CD4-positive, alpha-beta T cell treated with Interleukin-2 at 100 ng/mL for 4 hours (primary cell): ENCODE measurements around the gene NR1H2.
"Not testable (repeated sequence)": the region's sequence is repeated elsewhere in the genome, so short reads cannot be mapped to it uniquely, and the experiment has no call there.

Experiments
- DNase-seq: peaks from one replicate; pipeline ENCODE4 v3.0.0-alpha.2; 2020; ENCODE audit warnings: low spot score

Gene NR1H2

DNA sequence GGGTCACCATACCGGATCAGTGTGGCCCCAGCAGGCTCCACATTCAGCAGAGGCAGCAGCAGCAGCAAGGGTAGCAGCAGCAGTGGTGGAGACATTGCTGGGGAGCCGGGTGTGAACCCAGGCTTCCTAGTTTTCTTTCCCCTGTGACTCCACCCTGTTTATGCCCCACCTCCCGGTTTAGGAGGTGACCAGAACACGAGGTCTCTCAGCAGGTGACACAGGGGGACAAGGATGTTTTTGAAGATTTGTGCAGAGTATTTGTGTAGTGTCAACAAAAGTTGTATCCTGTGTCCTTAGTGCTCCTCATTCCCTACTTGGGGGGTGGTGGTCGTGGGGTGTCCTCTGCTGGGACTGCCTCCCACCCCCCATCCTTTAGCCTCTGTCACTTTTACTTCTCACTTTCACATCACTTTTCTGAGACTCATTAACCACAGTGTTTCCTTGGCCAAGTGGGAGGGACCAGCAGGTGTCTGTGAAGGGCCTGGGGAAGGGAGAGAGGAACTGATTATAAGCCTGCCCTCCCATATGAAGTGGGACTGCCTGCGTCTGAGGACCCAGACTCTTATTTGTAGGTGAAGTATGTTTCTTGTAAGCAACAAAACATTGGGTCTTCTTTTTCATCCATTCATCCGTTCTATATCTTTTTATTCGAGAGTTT lies 31.5 kb upstream of the NR1H2 start:
- no peak for DNase-seq

DNA sequence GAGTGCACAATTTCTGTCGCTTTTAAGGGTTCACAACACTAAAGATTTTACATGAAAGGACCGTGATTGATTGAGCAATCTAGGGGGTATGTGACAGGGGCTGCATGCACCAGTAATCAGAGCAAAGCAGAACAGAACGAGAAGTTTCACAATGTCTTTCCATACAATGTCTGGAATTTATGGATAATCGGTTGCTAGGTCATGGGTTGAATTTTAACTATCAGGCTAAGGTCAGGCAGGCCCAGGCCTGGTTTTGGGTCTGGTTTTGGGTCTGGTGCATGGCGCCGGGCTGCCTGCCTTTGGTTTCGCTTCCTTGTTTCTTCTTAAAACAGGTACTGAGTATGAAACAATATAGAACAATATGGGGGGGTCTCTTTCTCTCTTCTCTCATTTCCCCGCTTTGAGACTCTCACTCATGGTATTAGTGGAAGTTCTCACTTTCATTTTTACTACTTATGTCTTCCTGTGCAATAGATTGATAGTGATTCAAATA lies 29.1 kb upstream of the NR1H2 start:
- not testable (repeated sequence) for DNase-seq

DNA sequence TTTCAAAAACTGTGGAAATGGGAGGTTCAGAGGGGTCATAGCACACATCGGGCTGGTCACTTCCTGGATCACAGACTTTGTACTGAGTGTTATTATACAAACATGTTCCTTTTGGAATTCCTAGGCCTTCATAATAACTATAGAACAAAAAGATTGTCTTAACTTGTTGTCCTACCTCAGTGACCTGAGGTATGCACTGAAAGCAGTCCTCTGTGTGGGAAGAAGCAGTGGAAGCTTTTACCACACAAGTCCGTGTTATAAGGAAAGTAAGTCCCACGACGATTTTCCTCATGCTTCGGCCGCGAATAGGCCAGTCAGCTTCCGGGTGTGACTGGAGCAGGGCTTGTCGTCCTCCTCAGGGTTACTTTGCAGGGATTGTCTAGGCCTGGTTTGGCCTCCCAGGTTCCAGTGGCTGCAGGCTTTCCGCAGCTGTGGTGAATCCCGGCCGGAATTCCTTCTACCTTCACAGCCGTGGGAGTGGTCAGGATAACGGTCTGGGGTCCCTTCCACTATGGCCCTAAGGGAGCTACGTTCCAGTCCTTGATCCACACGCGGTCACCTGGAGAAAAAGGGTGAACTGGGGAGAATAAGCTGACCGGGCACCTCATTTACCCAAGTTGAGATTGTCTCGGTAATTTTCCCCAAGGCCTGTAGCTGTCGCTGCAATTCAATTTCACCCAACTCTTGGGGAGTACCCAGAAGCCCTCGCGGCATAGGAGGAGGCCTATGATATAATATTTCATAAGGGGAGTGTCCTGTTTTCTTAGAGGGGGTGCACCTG lies 26.8 kb upstream of the NR1H2 start:
- no peak for DNase-seq

- no peak for DNase-seq
These were observed 24.0 kb upstream of the NR1H2 start for GRCh38 chr19:50352242-50352641.

DNA sequence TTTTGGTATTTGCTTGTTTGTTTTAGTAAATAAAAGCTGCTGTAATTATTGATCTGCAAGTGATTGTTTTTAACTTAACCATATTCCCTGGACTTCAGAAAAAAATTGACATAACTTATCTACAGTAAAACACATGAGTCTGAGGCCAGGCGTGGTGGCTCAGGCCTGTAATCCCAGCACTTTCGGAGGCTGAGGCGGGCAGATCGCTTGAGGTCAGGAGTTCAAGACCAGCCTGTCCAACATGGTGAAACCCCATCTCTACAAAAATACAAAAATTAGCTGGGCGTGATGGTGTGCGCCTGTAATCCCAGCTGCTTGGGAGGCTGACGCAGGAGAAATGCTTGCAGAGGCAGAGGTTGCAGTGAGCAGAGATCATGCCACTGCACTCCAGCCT lies 22.8 kb upstream of the NR1H2 start:
- DNase-seq = not testable (repeated sequence)

DNA sequence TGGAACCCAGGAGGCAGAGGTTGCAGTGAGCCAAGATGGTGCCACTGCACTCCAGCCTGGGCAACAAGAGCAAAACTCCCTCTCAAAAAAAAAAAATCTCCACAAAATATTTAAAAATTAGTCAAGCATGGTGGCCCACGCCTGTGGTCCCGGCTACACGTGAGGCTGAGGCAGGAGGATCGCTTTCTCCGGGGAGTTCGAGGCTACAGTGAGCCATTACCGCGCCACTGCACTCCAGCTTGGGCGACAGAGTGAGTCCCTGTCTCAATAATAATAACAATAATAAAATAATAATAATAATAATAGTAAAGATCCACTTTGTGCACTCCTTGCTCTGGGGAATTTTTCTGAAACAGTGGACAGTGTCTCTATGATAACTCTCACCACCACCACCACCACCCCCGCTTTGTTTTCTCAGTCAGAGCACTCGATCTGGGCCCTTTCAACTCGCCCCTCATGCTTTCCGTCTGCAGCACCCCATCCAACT lies 19.5 kb upstream of the NR1H2 start:
- DNase-seq = no peak

DNA sequence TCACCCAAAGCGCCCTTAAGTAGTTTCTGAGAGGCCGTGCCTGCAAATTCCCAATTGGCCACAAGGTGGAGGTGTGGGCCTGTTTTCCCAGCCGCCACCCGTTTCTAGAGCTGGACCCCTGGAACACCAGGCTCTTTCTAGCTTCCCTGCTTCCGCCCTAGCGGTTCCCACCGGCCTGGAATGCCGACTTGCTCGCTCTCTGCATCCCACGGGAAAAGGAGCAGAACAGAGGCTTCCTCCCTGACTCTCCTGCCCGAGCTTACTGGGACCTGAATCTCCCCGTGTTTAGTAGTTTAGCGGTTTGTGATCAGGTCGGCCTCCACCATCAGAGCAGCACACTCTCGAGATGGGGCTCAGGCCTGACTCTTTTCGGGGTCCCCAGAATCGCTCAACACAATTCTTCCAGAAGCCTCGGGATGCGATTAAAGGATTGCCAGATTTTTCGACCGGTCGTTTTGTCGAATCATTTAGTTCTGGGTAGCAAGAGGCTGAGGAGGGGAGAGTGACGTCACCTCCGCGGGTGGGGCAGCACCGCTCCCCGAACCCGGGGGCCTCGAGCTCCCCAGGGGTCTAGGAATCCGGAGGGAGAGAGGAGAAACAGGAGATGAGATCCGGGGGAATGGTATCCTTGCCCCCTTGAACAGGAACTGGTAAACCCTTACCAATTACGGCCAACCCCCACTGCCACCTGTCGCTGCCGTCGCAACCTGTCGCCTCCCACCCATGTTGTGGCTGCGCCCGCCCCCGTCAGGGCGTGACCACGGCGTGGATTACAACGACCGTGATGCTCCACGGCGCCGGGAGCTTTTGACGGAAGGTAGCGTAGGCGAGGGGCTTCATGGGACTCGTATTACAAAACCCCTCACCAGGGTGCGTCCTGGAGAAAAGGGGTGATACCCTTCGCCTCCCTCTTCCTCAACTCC lies 18.8 kb upstream of the NR1H2 start:
- peak; percentile 89 for DNase-seq

DNA sequence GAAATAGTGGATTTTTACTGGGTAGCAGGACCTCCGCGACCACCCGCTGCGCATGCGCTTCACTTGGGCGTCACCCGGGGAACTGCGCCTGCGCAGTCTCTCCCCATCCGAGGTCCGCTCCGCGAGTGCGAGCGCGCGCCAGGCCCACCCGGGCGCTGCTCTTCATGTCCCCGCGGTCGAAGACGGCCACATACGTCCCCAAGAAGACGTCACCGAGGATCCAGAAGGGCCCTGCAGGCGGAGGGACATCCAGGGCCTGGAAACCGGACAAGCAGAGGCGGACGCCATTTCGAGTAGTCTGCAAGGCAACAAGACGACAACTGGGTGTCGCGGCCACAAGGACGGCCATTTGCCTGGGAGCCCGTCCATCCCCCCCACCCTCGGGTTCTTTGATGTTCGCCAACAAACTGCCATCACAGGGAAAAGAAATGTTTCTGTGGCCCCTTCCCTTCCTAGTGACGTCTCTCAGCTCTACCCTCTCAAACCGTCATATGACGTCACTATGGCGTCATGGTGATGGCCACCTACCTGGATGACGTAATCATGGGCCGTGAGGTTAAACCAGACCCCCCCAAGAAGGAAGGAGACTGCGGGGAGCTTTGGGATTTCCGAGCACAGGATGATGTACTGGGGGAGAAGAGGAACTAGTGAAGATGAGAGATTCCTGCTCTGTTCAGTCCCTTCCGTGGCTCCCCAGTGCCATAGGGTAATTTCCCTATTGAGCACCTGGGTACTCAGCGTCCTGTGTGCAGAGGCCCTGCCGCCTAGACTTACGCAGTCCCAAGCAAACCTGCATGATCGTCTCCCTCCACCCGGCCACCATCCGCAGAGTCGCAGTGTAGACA lies 17.6 kb upstream of the NR1H2 start:
- peak; percentile 83 for DNase-seq

GRCh38 chr19:50359328-50359818 lies 16.9 kb upstream of the NR1H2 start:
- DNase-seq = no peak

- no peak for DNase-seq
These were observed 14.8 kb upstream of the NR1H2 start for GRCh38 chr19:50361290-50362029.

GRCh38 chr19:50362030-50362412 lies 14.2 kb upstream of the NR1H2 start:
- no peak for DNase-seq

- DNase-seq = peak; percentile 57
These were observed 13.4 kb upstream of the NR1H2 start for GRCh38 chr19:50362656-50363424.

GRCh38 chr19:50365434-50366306 lies 10.6 kb upstream of the NR1H2 start, which contains the start of gene NAPSA:
Gene NAPSA (minus strand): TSS chr19:50365639. CDS start chr19:50365621, 18 bp downstream.
- no peak for DNase-seq

DNA sequence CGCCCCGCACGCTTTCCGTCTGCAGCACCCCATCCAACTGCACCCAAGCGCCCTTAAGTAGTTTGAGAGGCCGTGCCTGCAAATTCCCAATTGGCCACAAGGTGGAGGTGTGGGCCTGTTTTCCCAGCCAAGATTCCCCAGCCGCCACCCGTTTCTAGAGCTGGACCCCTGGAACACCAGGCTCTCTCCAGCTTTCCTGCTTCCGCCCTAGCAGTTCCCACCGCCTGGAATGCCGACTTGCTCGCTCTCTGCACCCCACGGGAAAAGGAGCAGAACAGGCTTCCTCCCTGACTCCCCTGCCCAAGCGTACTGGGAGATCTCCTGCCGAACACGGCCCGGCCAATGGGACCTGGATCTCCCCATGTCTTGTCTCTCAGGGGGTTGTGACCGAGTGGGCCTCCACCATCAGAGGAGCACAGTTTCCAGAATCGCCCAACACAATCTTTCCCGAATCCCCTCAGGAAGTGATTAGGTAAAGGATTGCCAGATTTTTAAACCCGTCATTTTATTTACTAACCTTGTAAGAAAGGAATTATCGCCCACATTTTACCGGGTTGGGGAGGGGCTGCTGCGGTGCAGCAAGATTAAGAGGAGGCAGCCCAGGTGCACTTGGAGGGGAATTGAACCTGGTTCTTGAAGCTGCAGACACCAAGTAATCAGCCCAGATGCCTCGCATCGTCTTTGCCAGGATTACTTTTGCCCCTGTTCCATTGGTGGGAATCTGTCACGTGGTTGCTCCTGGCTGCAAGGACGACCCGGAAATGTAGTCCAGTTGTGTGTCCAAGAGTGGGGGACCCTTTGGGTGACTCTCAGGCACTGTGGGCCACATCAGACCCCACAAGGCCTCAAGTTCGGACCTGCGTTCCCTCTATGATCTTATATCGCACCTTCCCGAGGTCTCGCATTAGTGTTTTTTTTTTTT lies 7.3 kb upstream of the NR1H2 start:
- peak; percentile 84 for DNase-seq

DNA sequence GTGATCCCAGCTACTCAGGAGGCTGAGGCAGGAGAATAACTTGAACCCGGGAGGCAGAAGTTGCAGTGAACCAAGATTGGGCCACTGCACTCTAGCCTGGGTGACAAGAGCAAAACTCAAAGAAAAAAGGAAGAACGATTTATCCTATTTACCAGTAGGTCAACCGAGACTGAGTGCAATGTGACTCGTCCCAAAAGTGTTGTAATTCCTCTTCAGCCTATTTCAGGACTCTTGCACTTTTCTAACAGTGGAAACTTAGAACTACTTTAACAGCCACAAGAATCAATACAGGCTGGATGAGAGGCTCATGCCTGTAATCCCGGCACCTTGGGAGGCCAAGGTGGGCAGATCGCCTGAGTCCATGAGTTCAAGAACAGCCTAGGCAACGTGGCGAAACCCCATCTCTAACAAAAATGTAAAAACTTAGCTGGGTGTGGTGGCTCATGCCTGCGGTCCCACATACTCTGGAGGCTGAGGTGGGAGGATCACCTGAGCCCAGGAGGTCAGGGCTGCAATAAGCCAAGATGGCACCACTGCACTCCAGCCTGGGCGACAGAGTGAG lies 4.3 kb upstream of the NR1H2 start:
- DNase-seq = no peak

- peak; percentile 48 for DNase-seq
These were observed 799 bp downstream of the NR1H2 start for GRCh38 chr19:50377051-50377461.

- no peak for DNase-seq
These were observed 1.3 kb downstream of the NR1H2 start for GRCh38 chr19:50377517-50377916.
